HepG2 (cell line): ENCODE results near the gene BUB1B.

Source experiments
- CTCF ChIP-seq: sonication (generic); formaldehyde crosslinking; IDR thresholded peaks from 2 replicates; pipeline ENCODE4 v1.5.0; 2020; ENCODE audit warnings: mild to moderate bottlenecking, missing genetic modification reagents, moderate library complexity
- FOXM1 ChIP-seq: sonication (generic); formaldehyde crosslinking; IDR thresholded peaks from 2 replicates; pipeline ENCODE4 v1.5.0; 2020; ENCODE audit warnings: missing genetic modification reagents
- MEIS1 ChIP-seq: sonication (generic); formaldehyde crosslinking; IDR thresholded peaks from 2 replicates; pipeline ENCODE4 v1.9.0; 2021; ENCODE audit warnings: mild to moderate bottlenecking, missing genetic modification reagents, moderate library complexity, borderline replicate concordance
- SRF ChIP-seq: IDR thresholded peaks from 2 replicates; pipeline ENCODE4 v1.6.1; 2011; ENCODE audit warnings: mild to moderate bottlenecking, low read depth, low read length, moderate library complexity
- USF2 ChIP-seq, 2 experiments: sonication (generic) in 1 of 2; formaldehyde crosslinking in 1 of 2; IDR thresholded peaks; 2 replicates each; pipeline versions ENCODE4 v1.5.1 to v1.6.1; 2011 to 2020; ENCODE audit warnings: borderline replicate concordance in 1 of 2, low read depth in 1 of 2, low read length in 1 of 2, mild to moderate bottlenecking in 1 of 2, missing genetic modification reagents in 1 of 2, moderate library complexity in 1 of 2

- TF ChIP-seq FOXM1 (CRISPR knock-in tag), result no peak
- TF ChIP-seq MEIS1 (CRISPR knock-in tag), result no peak
- no peak for TF ChIP-seq SRF
- TF ChIP-seq CTCF (CRISPR knock-in tag), result no peak
- no peak for TF ChIP-seq USF2 (IDR thresholded peaks at IDR 0.05; ENCODE audit: low read depth, low read length)
- no peak for TF ChIP-seq USF2 (CRISPR knock-in tag; IDR thresholded peaks at IDR 0.05; ENCODE audit: borderline replicate concordance)
Measured at GRCh38 chr15:40111888-40112287, 49.0 kb upstream of the BUB1B start.
